SK-N-SH treated with all-trans-retinoic acid at 6 μM for 48 hours (cell line): ENCODE measurements around the gene FAM20C.

ENCODE experiments used
- ATAC-seq: fragments of 200-7000 bp; cut with Tn5 transposase; 3 replicates; pipeline ENCODE4 v1.9.1; 2020; ENCODE audit warnings: mild to moderate bottlenecking, moderate library complexity
- ARNTL ChIP-seq: fragments of 450-650 bp; formaldehyde crosslinking; IDR thresholded peaks from 2 replicates; pipeline ENCODE4 v1.5.0; 2020; ENCODE audit warnings: low read depth, mild to moderate bottlenecking, moderate library complexity, borderline replicate concordance
- BACH2 ChIP-seq: fragments of 250-450 bp; sonication (Bioruptor Pico); IDR thresholded peaks from 2 replicates; pipeline ENCODE4 v1.9.0; 2021; ENCODE audit warnings: mild to moderate bottlenecking, borderline replicate concordance
- CSDC2 ChIP-seq: fragments of 250-450 bp; sonication (Bioruptor Pico); IDR thresholded peaks from 2 replicates; pipeline ENCODE4 v1.5.0; 2020; ENCODE audit warnings: mild to moderate bottlenecking, moderate library complexity
- CSRNP3 ChIP-seq: fragments of 250-450 bp; sonication (Bioruptor Pico); IDR thresholded peaks from 2 replicates; pipeline ENCODE4 v1.5.1; 2021; ENCODE audit warnings: mild to moderate bottlenecking, moderate library complexity
- ESRRG ChIP-seq: fragments of 250-450 bp; sonication (Bioruptor Pico); IDR thresholded peaks from 2 replicates; pipeline ENCODE4 v1.6.1; 2021; ENCODE audit warnings: mild to moderate bottlenecking
- GLIS3 ChIP-seq: fragments of 250-450 bp; sonication (Bioruptor Pico); IDR thresholded peaks from 2 replicates; pipeline ENCODE4 v1.5.0; 2020; ENCODE audit warnings: mild to moderate bottlenecking, moderate library complexity
- ISL1 ChIP-seq: fragments of 250-450 bp; sonication (Bioruptor Pico); IDR thresholded peaks from 2 replicates; pipeline ENCODE4 v2.1.2; 2022; ENCODE audit warnings: mild to moderate bottlenecking, moderate library complexity
- OSR1 ChIP-seq: fragments of 250-450 bp; sonication (Bioruptor Pico); IDR thresholded peaks from 2 replicates; pipeline ENCODE4 v1.8.0; 2022; ENCODE audit warnings: moderate library complexity, mild to moderate bottlenecking, inconsistent platforms
- PATZ1 ChIP-seq: fragments of 250-450 bp; sonication (Bioruptor Pico); IDR thresholded peaks from 2 replicates; pipeline ENCODE4 v1.8.0; 2020; ENCODE audit warnings: mild to moderate bottlenecking, moderate library complexity, borderline replicate concordance
- POU6F1 ChIP-seq: fragments of 250-450 bp; sonication (Bioruptor Pico); IDR thresholded peaks from 2 replicates; pipeline ENCODE4 v1.8.0; 2021; ENCODE audit warnings: low read depth, mild to moderate bottlenecking, moderate library complexity, borderline replicate concordance
- PPARA ChIP-seq: fragments of 250-450 bp; sonication (Bioruptor Pico); IDR thresholded peaks from 2 replicates; pipeline ENCODE4 v1.5.0; 2020; ENCODE audit warnings: mild to moderate bottlenecking, borderline replicate concordance
- RARB ChIP-seq: fragments of 250-450 bp; sonication (Bioruptor Pico); IDR thresholded peaks from 2 replicates; pipeline ENCODE4 v1.8.0; 2021; ENCODE audit warnings: mild to moderate bottlenecking, moderate library complexity
- SNAI2 ChIP-seq: fragments of 250-450 bp; sonication (Bioruptor Pico); IDR thresholded peaks from 2 replicates; pipeline ENCODE4 v1.5.0; 2020; ENCODE audit warnings: mild to moderate bottlenecking, moderate library complexity
- TCF4 ChIP-seq: fragments of 250-450 bp; sonication (Bioruptor Pico); IDR thresholded peaks from 2 replicates; pipeline ENCODE4 v1.8.0; 2021; ENCODE audit warnings: mild to moderate bottlenecking, moderate library complexity, borderline replicate concordance
- TOX ChIP-seq: fragments of 250-450 bp; sonication (Bioruptor Pico); IDR thresholded peaks from 2 replicates; pipeline ENCODE4 v1.8.0; 2021; ENCODE audit warnings: mild to moderate bottlenecking, moderate library complexity, borderline replicate concordance
- TSHZ2 ChIP-seq: fragments of 250-450 bp; sonication (Bioruptor Pico); IDR thresholded peaks from 2 replicates; pipeline ENCODE4 v1.5.0; 2020; ENCODE audit warnings: mild to moderate bottlenecking, moderate library complexity
- ZC3H10 ChIP-seq: fragments of 250-450 bp; sonication (Bioruptor Pico); IDR thresholded peaks from 2 replicates; pipeline ENCODE4 v1.5.1; 2021; ENCODE audit warnings: mild to moderate bottlenecking, moderate library complexity
- ZFP3 ChIP-seq: fragments of 250-450 bp; sonication (Bioruptor Pico); IDR thresholded peaks from 2 replicates; pipeline ENCODE4 v1.5.0; 2020; ENCODE audit warnings: mild to moderate bottlenecking, moderate library complexity
- ZFP30 ChIP-seq: fragments of 450-650 bp; formaldehyde crosslinking; IDR thresholded peaks from 2 replicates; pipeline ENCODE4 v1.5.0; 2022; ENCODE audit warnings: mild to moderate bottlenecking, moderate library complexity
- ZNF565 ChIP-seq: fragments of 450-650 bp; formaldehyde crosslinking; conservative IDR thresholded peaks from 2 replicates; pipeline ENCODE4 v1.5.0; 2020; ENCODE audit warnings: low read depth, mild to moderate bottlenecking, moderate library complexity
- ZNF70 ChIP-seq: fragments of 450-650 bp; formaldehyde crosslinking; IDR thresholded peaks from 2 replicates; pipeline ENCODE4 v1.5.0; 2020; ENCODE audit warnings: mild to moderate bottlenecking, moderate library complexity
- ZNF8 ChIP-seq: fragments of 450-650 bp; formaldehyde crosslinking; IDR thresholded peaks from 2 replicates; pipeline ENCODE4 v1.5.0; 2020; ENCODE audit warnings: mild to moderate bottlenecking, moderate library complexity
- TF ChIP-seq, protein P1 (sequence below): fragments of 250-450 bp; sonication (Bioruptor Pico); IDR thresholded peaks from 2 replicates; pipeline ENCODE4 v1.5.1; 2020; ENCODE audit warnings: low read depth, mild to moderate bottlenecking, moderate library complexity

The FAM20C gene

DNA sequence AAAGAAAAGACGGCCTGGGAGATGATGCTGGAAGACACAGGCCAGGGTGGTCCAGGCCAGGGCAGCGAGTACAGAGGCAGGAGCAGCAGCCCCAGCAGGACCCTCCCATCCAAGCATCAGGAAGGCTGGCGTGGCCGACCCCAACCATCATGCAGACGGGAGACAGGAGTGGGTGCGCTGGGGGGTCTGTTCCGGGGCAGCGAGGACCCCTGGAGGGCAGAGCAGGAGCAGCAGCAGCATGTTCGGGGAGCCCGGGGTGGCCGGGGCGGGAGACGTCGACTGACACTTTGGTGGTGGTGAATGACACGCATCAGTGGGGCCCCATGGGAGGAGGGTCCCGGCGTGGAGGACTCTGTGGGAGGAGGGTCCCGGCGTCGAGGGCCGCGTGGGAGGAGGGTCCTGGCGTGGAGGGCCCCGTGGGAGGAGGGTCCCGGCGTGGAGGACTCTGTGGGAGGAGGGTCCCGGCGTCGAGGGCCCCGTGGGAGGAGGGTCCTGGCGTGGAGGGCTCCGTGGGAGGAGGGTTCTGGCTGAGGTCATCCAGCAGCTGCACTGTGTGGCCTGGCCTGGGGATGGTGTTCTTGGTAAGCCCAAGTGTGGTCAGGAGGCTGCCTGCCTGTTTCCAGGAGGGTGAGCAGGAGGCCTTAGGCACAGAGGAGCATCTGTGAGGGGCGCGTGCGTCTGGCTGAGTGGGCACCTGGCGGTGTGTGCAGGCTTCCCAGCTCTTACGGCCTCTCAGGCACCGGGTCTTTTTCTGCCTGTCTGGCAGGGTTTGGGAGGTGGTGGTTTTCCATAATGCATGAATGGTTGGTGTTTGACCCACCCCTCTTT, 38.9 kb downstream of the FAM20C start:
- no peak for ATAC-seq
- TF ChIP-seq CSDC2 (no peak), ISL1 (CRISPR knock-in tag) (no peak), BACH2 (CRISPR knock-in tag) (no peak), ZC3H10 (no peak), PPARA (CRISPR knock-in tag) (no peak), ESRRG (CRISPR knock-in tag) (no peak), ZFP3 (CRISPR knock-in tag) (no peak), ARNTL (CRISPR knock-in tag) (no peak), ZNF70 (no peak), GLIS3 (CRISPR knock-in tag) (no peak), ZFP30 (CRISPR knock-in tag) (no peak), CSRNP3 (CRISPR knock-in tag) (no peak), SNAI2 (no peak), ZNF8 (CRISPR knock-in tag) (no peak), PATZ1 (no peak), RARB (CRISPR knock-in tag) (no peak), TCF4 (no peak), ZNF565 (no peak), TSHZ2 (no peak)
- TF ChIP-seq, protein P1, sequence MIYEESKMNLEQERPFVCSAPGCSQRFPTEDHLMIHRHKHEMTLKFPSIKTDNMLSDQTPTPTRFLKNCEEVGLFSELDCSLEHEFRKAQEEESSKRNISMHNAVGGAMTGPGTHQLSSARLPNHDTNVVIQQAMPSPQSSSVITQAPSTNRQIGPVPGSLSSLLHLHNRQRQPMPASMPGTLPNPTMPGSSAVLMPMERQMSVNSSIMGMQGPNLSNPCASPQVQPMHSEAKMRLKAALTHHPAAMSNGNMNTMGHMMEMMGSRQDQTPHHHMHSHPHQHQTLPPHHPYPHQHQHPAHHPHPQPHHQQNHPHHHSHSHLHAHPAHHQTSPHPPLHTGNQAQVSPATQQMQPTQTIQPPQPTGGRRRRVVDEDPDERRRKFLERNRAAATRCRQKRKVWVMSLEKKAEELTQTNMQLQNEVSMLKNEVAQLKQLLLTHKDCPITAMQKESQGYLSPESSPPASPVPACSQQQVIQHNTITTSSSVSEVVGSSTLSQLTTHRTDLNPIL, result no peak

- no peak for ATAC-seq
- no peak for TF ChIP-seq POU6F1
- TF ChIP-seq PPARA (CRISPR knock-in tag), result no peak
- no peak for TF ChIP-seq ZFP30 (CRISPR knock-in tag)
- no peak for TF ChIP-seq OSR1 (CRISPR knock-in tag)
- TF ChIP-seq ZNF70, result no peak
- TF ChIP-seq CSRNP3 (CRISPR knock-in tag), result no peak
- no peak for TF ChIP-seq RARB (CRISPR knock-in tag)
- TF ChIP-seq TOX (CRISPR knock-in tag), result no peak
- no peak for TF ChIP-seq ISL1 (CRISPR knock-in tag)
- no peak for TF ChIP-seq ESRRG (CRISPR knock-in tag)
- no peak for TF ChIP-seq GLIS3 (CRISPR knock-in tag)
- TF ChIP-seq TCF4, result no peak
- no peak for TF ChIP-seq TSHZ2
- TF ChIP-seq ARNTL (CRISPR knock-in tag), result no peak
- TF ChIP-seq, all 23 proteins: peak for 0
Observed at GRCh38 chr7:231858-232246, 39.5 kb downstream of the FAM20C start.
